ENCODE data around the gene C8G. TPM values are rescaled to one million over a fixed set of nuclear protein-coding genes. Genes with fewer than 3 reads are reported as not detected.

Gene C8G
- total and polyA plus RNA-seq, 9 of the 15 experiments (the other 6 are each of a cell fraction or from before 2014, with no cell fraction given) = 0.35 to 5.9 (median 2.7) TPM; not detected in 2

DNA sequence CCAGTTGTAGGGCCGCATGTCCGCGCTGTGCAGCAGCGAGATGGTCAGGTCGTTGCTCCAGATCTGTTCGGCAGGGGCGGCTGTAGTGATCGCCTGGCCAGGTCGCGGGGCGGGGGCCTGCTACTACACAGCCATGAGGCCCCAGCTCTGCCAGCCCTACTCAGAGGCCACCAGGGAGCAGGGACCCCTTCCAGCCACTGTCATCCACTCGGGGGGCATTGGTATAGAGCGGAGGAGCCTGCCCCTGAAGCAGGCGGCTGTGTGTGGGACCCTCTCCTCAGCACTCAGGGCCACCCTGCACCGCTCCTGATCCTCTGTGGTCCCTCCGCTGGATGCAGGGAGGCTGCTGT, 2.2 kb upstream of the C8G start (continued):
- TF ChIP-seq, protein P1, sequence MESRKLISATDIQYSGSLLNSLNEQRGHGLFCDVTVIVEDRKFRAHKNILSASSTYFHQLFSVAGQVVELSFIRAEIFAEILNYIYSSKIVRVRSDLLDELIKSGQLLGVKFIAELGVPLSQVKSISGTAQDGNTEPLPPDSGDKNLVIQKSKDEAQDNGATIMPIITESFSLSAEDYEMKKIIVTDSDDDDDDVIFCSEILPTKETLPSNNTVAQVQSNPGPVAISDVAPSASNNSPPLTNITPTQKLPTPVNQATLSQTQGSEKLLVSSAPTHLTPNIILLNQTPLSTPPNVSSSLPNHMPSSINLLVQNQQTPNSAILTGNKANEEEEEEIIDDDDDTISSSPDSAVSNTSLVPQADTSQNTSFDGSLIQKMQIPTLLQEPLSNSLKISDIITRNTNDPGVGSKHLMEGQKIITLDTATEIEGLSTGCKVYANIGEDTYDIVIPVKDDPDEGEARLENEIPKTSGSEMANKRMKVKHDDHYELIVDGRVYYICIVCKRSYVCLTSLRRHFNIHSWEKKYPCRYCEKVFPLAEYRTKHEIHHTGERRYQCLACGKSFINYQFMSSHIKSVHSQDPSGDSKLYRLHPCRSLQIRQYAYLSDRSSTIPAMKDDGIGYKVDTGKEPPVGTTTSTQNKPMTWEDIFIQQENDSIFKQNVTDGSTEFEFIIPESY (CRISPR knock-in tag; IDR thresholded peaks at IDR 0.05) = peak; percentile 28; the same call in 1 of the 2 replicates
- TF ChIP-seq RHOXF2B (CRISPR knock-in tag; conservative IDR thresholded peaks at IDR 0.05) = no peak
- no peak for TF ChIP-seq BRD4 (IDR thresholded peaks at IDR 0.05)
- TF ChIP-seq, protein P2, sequence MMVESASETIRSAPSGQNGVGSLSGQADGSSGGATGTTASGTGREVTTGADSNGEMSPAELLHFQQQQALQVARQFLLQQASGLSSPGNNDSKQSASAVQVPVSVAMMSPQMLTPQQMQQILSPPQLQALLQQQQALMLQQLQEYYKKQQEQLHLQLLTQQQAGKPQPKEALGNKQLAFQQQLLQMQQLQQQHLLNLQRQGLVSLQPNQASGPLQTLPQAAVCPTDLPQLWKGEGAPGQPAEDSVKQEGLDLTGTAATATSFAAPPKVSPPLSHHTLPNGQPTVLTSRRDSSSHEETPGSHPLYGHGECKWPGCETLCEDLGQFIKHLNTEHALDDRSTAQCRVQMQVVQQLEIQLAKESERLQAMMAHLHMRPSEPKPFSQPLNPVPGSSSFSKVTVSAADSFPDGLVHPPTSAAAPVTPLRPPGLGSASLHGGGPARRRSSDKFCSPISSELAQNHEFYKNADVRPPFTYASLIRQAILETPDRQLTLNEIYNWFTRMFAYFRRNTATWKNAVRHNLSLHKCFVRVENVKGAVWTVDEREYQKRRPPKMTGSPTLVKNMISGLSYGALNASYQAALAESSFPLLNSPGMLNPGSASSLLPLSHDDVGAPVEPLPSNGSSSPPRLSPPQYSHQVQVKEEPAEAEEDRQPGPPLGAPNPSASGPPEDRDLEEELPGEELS (CRISPR knock-in tag; IDR thresholded peaks at IDR 0.05; ENCODE audit: borderline replicate concordance) = 0 out of 2 replicates have a peak, but pooled peaks have one; percentile 32
- TF ChIP-seq RBFOX2 (IDR thresholded peaks at IDR 0.05; ENCODE audit: low read depth, low read length) = peak; percentile 2
- TF ChIP-seq, protein P3, sequence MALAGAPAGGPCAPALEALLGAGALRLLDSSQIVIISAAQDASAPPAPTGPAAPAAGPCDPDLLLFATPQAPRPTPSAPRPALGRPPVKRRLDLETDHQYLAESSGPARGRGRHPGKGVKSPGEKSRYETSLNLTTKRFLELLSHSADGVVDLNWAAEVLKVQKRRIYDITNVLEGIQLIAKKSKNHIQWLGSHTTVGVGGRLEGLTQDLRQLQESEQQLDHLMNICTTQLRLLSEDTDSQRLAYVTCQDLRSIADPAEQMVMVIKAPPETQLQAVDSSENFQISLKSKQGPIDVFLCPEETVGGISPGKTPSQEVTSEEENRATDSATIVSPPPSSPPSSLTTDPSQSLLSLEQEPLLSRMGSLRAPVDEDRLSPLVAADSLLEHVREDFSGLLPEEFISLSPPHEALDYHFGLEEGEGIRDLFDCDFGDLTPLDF (CRISPR knock-in tag; IDR thresholded peaks at IDR 0.05) = no peak
- no peak for TF ChIP-seq TBP (optimal IDR thresholded peaks at IDR 0.05; ENCODE audit: low read depth, low read length)
- TF ChIP-seq ETV1 (tag; conservative IDR thresholded peaks at IDR 0.05; ENCODE audit: low read depth) = no peak
- no peak for TF ChIP-seq ERF (CRISPR knock-in tag; IDR thresholded peaks at IDR 0.05)
- TF ChIP-seq RREB1 (CRISPR knock-in tag; IDR thresholded peaks at IDR 0.05) = no peak
- no peak for TF ChIP-seq ETS1 (conservative IDR thresholded peaks at IDR 0.05; ENCODE audit: control insufficient read depth, low read depth, low read length)
- TF ChIP-seq, protein P4, sequence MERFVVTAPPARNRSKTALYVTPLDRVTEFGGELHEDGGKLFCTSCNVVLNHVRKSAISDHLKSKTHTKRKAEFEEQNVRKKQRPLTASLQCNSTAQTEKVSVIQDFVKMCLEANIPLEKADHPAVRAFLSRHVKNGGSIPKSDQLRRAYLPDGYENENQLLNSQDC (CRISPR knock-in tag; IDR thresholded peaks at IDR 0.05) = no peak
